Hepatocyte (in vitro differentiated cells): ENCODE data around the gene AGBL4. TPM values are rescaled to one million over a fixed set of nuclear protein-coding genes. Genes with fewer than 3 reads are reported as not detected.

ENCODE experiments used
- DNase-seq: peaks from one replicate; pipeline ENCODE4 v3.0.0-alpha.2; 2016; ENCODE audit warnings: low spot score
- H2AFZ ChIP-seq: fragments of 200-600 bp; sonication (generic); 2 replicates; pipeline ENCODE4 v1.6.0; 2016; ENCODE audit warnings: antibody characterized with exemption, mild to moderate bottlenecking
- H3K27ac ChIP-seq: fragments of 200-600 bp; sonication (generic); 2 replicates; pipeline ENCODE4 v1.5.1; 2016; ENCODE audit warnings: mild to moderate bottlenecking
- H3K27me3 ChIP-seq: fragments of 200-600 bp; sonication (generic); 2 replicates; pipeline ENCODE4 v1.6.1; 2016
- H3K36me3 ChIP-seq: fragments of 200-600 bp; sonication (generic); replicated peaks from 2 replicates; pipeline ENCODE4 v1.5.1; 2016; ENCODE audit warnings: low read depth; ENCODE audit not compliant: insufficient read depth
- H3K4me1 ChIP-seq: fragments of 200-600 bp; sonication (generic); 2 replicates; pipeline ENCODE4 v1.5.1; 2016; ENCODE audit warnings: mild to moderate bottlenecking, moderate library complexity; ENCODE audit not compliant: insufficient read depth
- H3K4me2 ChIP-seq: fragments of 200-600 bp; sonication (generic); 2 replicates; pipeline ENCODE4 v1.6.0; 2016
- H3K4me3 ChIP-seq: fragments of 200-600 bp; sonication (generic); 2 replicates; pipeline ENCODE4 v1.5.1; 2016; ENCODE audit warnings: mild to moderate bottlenecking
- H3K79me2 ChIP-seq: fragments of 200-600 bp; sonication (generic); 2 replicates; pipeline ENCODE4 v1.6.0; 2017; ENCODE audit warnings: mild to moderate bottlenecking
- H3K9me2 ChIP-seq: fragments of 200-600 bp; sonication (generic); replicated peaks from 2 replicates; pipeline ENCODE4 v1.6.0; 2017; ENCODE audit warnings: mild to moderate bottlenecking; ENCODE audit not compliant: insufficient read depth
- H3K9me3 ChIP-seq: fragments of 200-600 bp; sonication (generic); 2 replicates; pipeline ENCODE4 v1.5.1; 2016; ENCODE audit warnings: low read depth, mild to moderate bottlenecking
- H4K20me1 ChIP-seq: fragments of 200-600 bp; sonication (generic); 2 replicates; pipeline ENCODE4 v1.6.0; 2016; ENCODE audit warnings: mild to moderate bottlenecking; ENCODE audit not compliant: insufficient read depth, poor library complexity, severe bottlenecking
- EZH2 ChIP-seq: fragments of 200-600 bp; sonication (generic); IDR thresholded peaks from 2 replicates; pipeline ENCODE4 v1.6.1; 2016; ENCODE audit warnings: antibody characterized with exemption, mild to moderate bottlenecking, borderline replicate concordance
- EZH2phosphoT487 ChIP-seq: fragments of 200-600 bp; sonication (generic); IDR thresholded peaks from one replicate; pipeline ENCODE4 v1.6.1; 2018; ENCODE audit warnings: antibody characterized with exemption, mild to moderate bottlenecking, low read depth, moderate library complexity; ENCODE audit not compliant: unreplicated experiment, severe bottlenecking
- whole genome bisulfite sequencing: methylation state at CpG from one replicate; pipeline ENCODE4 v1.1.6; 2016; ENCODE audit warnings: low lambda C conversion rate; ENCODE audit errors: missing lambda C conversion rate; 5-methylcytosine and 5-hydroxymethylcytosine counted together
- polyA plus RNA-seq: library from polyadenylated mRNA; unstranded; fragments of >200 nt; fragmentation: Nextera tagmentation; extraction: Ambion mirVana; gene quantifications from 2 replicates; pipeline ENCODE4 v1.2.1, GENCODE V29; 2016
- total RNA-seq: library from RNA; depleted of rRNA; stranded (reverse); fragments of >200 nt; gene quantifications from 2 replicates; pipeline ENCODE4 v1.2.3, GENCODE V29; 2014
- TF ChIP-seq, protein P1 (sequence below): fragments of 200-600 bp; sonication (generic); IDR thresholded peaks from 2 replicates; pipeline ENCODE4 v1.5.1; 2016; ENCODE audit warnings: antibody characterized with exemption, mild to moderate bottlenecking; ENCODE audit not compliant: poor library complexity

AGBL4 gene
- total and polyA plus RNA-seq, 2 experiments from 2014 or later, result 0.50 to 0.73 TPM

DNA sequence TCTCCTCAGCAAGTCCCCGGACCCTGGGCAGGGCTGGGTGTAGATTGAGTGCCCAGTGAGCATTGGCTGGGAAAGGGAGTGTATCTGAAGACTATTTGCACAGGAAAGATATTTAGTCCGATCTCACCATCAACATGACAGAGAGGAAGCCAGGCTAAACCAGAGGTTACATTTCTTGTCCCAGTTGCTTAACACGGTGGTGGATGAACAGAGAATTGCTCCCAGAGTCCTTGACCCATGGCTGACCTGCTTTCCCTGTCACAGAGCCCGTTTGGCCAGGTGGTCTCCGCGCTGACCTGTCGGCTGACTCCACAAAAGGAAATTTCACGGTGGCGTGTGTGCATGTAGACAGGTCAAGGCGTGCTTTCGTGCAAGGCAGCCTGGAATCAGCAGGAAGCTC lies 1330.6 kb downstream of the AGBL4 start:
- TF ChIP-seq EZH2, result no peak
- TF ChIP-seq, protein P1, sequence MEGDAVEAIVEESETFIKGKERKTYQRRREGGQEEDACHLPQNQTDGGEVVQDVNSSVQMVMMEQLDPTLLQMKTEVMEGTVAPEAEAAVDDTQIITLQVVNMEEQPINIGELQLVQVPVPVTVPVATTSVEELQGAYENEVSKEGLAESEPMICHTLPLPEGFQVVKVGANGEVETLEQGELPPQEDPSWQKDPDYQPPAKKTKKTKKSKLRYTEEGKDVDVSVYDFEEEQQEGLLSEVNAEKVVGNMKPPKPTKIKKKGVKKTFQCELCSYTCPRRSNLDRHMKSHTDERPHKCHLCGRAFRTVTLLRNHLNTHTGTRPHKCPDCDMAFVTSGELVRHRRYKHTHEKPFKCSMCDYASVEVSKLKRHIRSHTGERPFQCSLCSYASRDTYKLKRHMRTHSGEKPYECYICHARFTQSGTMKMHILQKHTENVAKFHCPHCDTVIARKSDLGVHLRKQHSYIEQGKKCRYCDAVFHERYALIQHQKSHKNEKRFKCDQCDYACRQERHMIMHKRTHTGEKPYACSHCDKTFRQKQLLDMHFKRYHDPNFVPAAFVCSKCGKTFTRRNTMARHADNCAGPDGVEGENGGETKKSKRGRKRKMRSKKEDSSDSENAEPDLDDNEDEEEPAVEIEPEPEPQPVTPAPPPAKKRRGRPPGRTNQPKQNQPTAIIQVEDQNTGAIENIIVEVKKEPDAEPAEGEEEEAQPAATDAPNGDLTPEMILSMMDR, result no peak
- TF ChIP-seq EZH2phosphoT487, result no peak
- no peaks in the 10 kb centered on the region for H3K27me3 ChIP-seq
- no peaks in the 10 kb centered on the region for H3K9me2 ChIP-seq
- H3K36me3 ChIP-seq, result no peaks in the 10 kb centered on the region
- H3K79me2 ChIP-seq, result no peaks in the 10 kb centered on the region
- no peak overlapping the region for H2AFZ ChIP-seq
- H4K20me1 ChIP-seq, result no peaks in the 10 kb centered on the region
- H3K27ac ChIP-seq, result no peak overlapping the region
- WGBS, result 70% methylated on average over 11 of the region's 11 CpGs
- H3K4me1 ChIP-seq, result no peaks in the 10 kb centered on the region
- no peak for DNase-seq
- no peak overlapping the region for H3K4me2 ChIP-seq
- no peaks in the 10 kb centered on the region for H3K9me3 ChIP-seq
- no peak overlapping the region for H3K4me3 ChIP-seq

DNA sequence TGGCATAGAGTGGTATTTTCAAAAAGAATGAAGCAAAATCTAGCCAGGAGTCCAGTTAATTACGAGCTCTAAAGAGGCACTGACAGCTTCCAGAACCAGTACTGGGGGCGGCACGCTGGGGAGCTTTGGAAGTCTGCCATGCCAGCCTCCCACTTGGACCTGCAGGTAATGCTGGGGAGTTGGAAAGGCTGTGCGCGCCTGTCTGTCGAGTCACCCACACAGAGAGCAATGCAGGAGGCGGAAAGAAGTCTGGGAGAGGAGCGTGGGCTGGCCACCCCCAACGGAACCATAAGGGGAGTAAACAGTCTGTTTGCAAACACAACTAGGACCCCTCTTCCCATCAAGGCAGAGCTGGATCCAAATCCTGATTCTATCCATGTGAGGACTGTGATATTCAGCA lies 1331.5 kb downstream of the AGBL4 start:
- Histone ChIP-seq H3K79me2 (no peaks in the 10 kb centered on the region), H3K27me3 (no peaks in the 10 kb centered on the region), H3K36me3 (no peaks in the 10 kb centered on the region), H3K9me2 (no peaks in the 10 kb centered on the region), H3K4me2 (no peak overlapping the region), H2AFZ (no peak overlapping the region), H3K4me3 (no peak overlapping the region), H3K4me1 (no peaks in the 10 kb centered on the region), H4K20me1 (no peaks in the 10 kb centered on the region), H3K9me3 (no peaks in the 10 kb centered on the region), H3K27ac (no peak overlapping the region)
- WGBS, result 73% methylated on average over 9 of the region's 9 CpGs
- no peak for TF ChIP-seq EZH2phosphoT487
- no peak for TF ChIP-seq EZH2
- TF ChIP-seq, protein P1, result no peak
- DNase-seq, result no peak

DNA sequence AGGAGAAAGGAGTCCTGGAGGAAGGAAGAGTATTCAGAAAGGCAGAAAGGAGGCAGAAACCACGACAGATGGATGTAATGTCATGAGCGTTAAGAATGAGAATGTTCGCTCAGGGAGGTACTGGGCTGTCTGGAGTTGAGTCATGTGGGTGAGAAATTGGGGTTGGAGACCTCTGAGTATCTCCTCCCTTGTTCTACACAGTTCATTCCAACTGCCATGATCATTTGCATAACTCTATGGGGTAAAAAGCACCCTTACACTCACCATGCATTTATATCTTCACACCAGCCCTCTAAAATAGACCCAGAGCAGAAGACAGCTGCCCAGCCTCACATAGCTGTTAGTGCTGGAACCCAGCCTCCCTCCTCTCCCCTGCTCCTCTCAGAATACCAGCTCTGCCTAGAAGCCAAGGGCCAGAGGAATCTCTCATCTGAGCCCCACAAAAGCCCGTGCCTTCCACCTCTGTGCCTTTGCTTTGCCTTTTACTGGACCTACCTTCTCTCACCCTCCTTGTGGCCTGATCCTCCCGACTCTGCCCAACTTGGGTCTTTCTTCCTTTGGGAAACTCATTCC lies 1332.2 kb downstream of the AGBL4 start:
- Histone ChIP-seq H3K36me3 (no peaks in the 10 kb centered on the region), H2AFZ (no peak overlapping the region), H4K20me1 (no peaks in the 10 kb centered on the region), H3K79me2 (no peaks in the 10 kb centered on the region), H3K9me2 (no peaks in the 10 kb centered on the region), H3K4me3 (no peak overlapping the region), H3K27ac (no peak overlapping the region), H3K4me2 (no peak overlapping the region), H3K27me3 (no peaks in the 10 kb centered on the region), H3K4me1 (no peaks in the 10 kb centered on the region), H3K9me3 (no peaks in the 10 kb centered on the region)
- 85% methylated on average over 5 of the region's 5 CpGs for WGBS
- no peak for DNase-seq
- TF ChIP-seq EZH2phosphoT487 (no peak), EZH2 (no peak)
- TF ChIP-seq, protein P1, result no peak
